SU-DHL-6 (cell line): Measurements from ENCODE around the gene FAAP24.
"Not testable (repeated sequence)": the region's sequence is repeated elsewhere in the genome, so short reads cannot be mapped to it uniquely, and the experiment has no call there.

Experiments used
- H2AFZ ChIP-seq: fragments of 200-600 bp; sonication (generic); 2 replicates; pipeline ENCODE4 v1.6.1; 2014; ENCODE audit warnings: low read depth, mild to moderate bottlenecking, moderate library complexity, mixed read lengths, antibody characterized with exemption, low read length; ENCODE audit not compliant: severe bottlenecking
- H3F3A ChIP-seq: fragments of 200-600 bp; shearing (Covaris generic); 2 replicates; pipeline ENCODE4 v1.6.0; 2016; ENCODE audit warnings: antibody characterized with exemption, mild to moderate bottlenecking; ENCODE audit not compliant: insufficient read depth
- H3K27ac ChIP-seq: fragments of 200-600 bp; sonication (generic); 2 replicates; pipeline ENCODE4 v1.5.1; 2016; ENCODE audit warnings: low read depth, mild to moderate bottlenecking, low read length, moderate library complexity, mixed read lengths
- H3K27me3 ChIP-seq: fragments of 200-600 bp; sonication (generic), shearing (Covaris generic); 2 replicates; pipeline ENCODE4 v1.6.0; 2014; ENCODE audit warnings: mild to moderate bottlenecking, low read length
- H3K36me3 ChIP-seq: fragments of 200-600 bp; sonication (generic); 2 replicates; pipeline ENCODE4 v1.6.1; 2014; ENCODE audit warnings: mild to moderate bottlenecking, low read length, mixed read lengths
- H3K4me2 ChIP-seq: fragments of 300-600, 200-600 bp; shearing (Covaris generic), sonication (generic); 2 replicates; pipeline ENCODE4 v1.6.0; 2014; ENCODE audit warnings: low read length, low read depth, mild to moderate bottlenecking; ENCODE audit not compliant: poor library complexity, severe bottlenecking
- H3K4me3 ChIP-seq: fragments of 200-600 bp; sonication (generic); 2 replicates; pipeline ENCODE4 v1.5.1; 2014; ENCODE audit warnings: antibody characterized with exemption, low read length, mild to moderate bottlenecking, mixed read lengths; ENCODE audit not compliant: insufficient read depth, poor library complexity, severe bottlenecking
- H3K79me2 ChIP-seq: fragments of 200-600 bp; sonication (generic); 2 replicates; pipeline ENCODE4 v1.6.1; 2014; ENCODE audit warnings: mild to moderate bottlenecking, low read length, moderate library complexity; ENCODE audit not compliant: insufficient read depth
- H3K9ac ChIP-seq: fragments of 200-600 bp; sonication (generic); 2 replicates; pipeline ENCODE4 v1.7.0; 2014; ENCODE audit warnings: mild to moderate bottlenecking, low read length
- H3K9me2 ChIP-seq: fragments of 200-600 bp; sonication (generic); replicated peaks from 2 replicates; pipeline ENCODE4 v1.6.1; 2014; ENCODE audit warnings: low read length; ENCODE audit not compliant: insufficient read depth
- H3K9me3 ChIP-seq: fragments of 200-600 bp; sonication (generic); 2 replicates; pipeline ENCODE4 v1.6.1; 2014; ENCODE audit warnings: low read length, mixed read lengths; ENCODE audit not compliant: insufficient read depth
- H4K20me1 ChIP-seq: fragments of 200-600 bp; sonication (generic); 2 replicates; pipeline ENCODE4 v1.6.1; 2014; ENCODE audit warnings: low read depth, mild to moderate bottlenecking, antibody characterized with exemption, low read length, moderate library complexity, mixed read lengths
- CTCF ChIP-seq: fragments of 200-600 bp; sonication (generic); IDR thresholded peaks from one replicate; pipeline ENCODE4 v1.5.1; 2017; ENCODE audit warnings: antibody characterized with exemption, mild to moderate bottlenecking, low read length, moderate library complexity; ENCODE audit not compliant: insufficient read depth, poor library complexity, severe bottlenecking
- EZH2phosphoT487 ChIP-seq: fragments of 200-600 bp; sonication (generic), shearing (Covaris generic); conservative IDR thresholded peaks from 2 replicates; pipeline ENCODE4 v1.6.1; 2018; ENCODE audit warnings: mild to moderate bottlenecking, antibody characterized with exemption, low read length, moderate library complexity, mixed read lengths

Gene FAAP24

GRCh38 chr19:32988724-32989123 lies 16.7 kb downstream of the FAAP24 start:
- no peak overlapping the region for H3K4me2 ChIP-seq
- H3K9me3 ChIP-seq = no peaks in the 10 kb centered on the region
- no peak overlapping the region for H3K9ac ChIP-seq
- TF ChIP-seq CTCF (no peak), EZH2phosphoT487 (no peak)
- no peaks in the 10 kb centered on the region for H3F3A ChIP-seq
- H3K36me3 ChIP-seq = no peaks in the 10 kb centered on the region
- no peaks in the 10 kb centered on the region for H3K9me2 ChIP-seq
- no peaks in the 10 kb centered on the region for H4K20me1 ChIP-seq
- no peak overlapping the region for H3K27ac ChIP-seq
- H2AFZ ChIP-seq = no peak overlapping the region
- no peaks in the 10 kb centered on the region for H3K27me3 ChIP-seq
- H3K4me3 ChIP-seq = no peak overlapping the region
- H3K79me2 ChIP-seq = no peaks in the 10 kb centered on the region

DNA sequence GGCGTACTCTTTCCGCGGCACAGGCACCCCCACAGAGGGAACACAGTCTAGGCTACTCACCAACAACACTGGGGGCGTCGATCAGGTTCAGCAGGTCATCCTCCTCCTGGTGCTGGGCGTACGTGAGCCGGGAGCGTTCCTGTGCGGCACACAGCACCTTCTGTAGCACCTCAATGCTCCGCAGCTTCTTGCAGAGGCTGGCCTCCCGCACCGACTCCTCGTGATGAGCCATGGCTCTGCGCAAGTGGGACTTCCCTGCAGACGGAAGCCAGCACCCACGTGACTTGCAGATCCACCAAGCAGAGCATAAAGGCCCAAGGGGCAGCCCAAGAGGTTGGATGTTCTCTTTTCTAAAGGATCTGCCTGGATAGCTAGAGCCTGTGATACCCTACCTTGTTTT lies 23.9 kb downstream of the FAAP24 start:
- not testable (repeated sequence) for H3K4me3 ChIP-seq, H3K9me2 ChIP-seq, H3K4me2 ChIP-seq, H3K9ac ChIP-seq, H3K79me2 ChIP-seq, H3K36me3 ChIP-seq, H3K27me3 ChIP-seq, H4K20me1 ChIP-seq, H3K27ac ChIP-seq, H2AFZ ChIP-seq, H3F3A ChIP-seq, H3K9me3 ChIP-seq

DNA sequence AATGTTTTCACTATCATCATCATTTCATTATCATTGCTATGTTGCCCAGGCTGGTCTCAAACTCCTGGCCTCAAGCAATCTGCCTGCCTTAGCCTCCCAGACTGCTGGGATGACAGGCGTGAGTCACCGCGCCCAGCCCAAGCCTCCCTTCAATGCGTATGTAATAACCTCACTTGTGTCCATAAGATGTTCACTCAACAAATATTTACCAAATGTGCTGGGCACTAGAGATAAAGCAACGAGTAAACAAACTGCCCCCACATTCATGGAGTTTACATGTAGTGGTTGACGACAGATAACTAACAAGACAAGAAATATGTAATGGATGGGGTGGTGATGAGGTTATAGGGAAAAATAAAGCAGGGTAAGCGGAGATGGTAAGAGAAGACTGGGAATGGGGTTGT lies 25.0 kb downstream of the FAAP24 start:
- H2AFZ ChIP-seq, H3K36me3 ChIP-seq, H3K27me3 ChIP-seq, H3F3A ChIP-seq, H4K20me1 ChIP-seq, H3K4me3 ChIP-seq, H3K79me2 ChIP-seq, H3K27ac ChIP-seq, H3K9me3 ChIP-seq, H3K9me2 ChIP-seq, H3K4me2 ChIP-seq, H3K9ac ChIP-seq: not testable (repeated sequence)

DNA sequence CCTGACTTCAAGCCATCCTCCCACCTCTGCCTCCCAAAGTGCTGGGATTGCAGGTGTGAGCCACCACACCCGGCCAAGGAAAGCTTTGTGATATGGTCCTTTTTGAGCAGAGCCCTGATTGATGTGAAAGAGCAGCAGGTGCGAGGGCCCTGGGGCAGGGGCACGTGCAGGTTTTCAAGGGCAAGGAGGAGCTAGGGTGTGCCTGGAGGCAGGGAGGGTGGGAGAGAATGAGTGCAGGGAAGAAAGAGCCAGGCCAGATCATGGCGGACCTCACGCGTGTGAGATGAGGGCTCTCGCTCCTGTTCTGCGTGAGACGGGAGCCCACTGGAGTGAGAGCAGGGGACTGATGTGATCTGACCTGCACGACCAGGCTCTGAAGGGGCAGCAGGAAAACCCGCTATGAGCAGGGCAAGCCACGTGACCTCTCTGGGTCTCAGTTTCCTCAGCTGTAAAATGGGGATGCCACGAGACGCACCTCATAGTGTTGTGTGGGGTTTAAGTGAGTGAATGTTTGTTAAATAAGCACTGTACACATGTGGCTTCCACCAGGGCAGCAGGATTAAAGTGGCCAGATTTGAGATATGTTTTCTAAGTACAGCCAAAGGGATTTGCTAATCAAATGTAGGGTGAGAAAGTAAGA lies 25.8 kb downstream of the FAAP24 start:
- Histone ChIP-seq H3K27ac (no peak overlapping the region), H3K27me3 (no peaks in the 10 kb centered on the region), H3K9me3 (no peaks in the 10 kb centered on the region), H3K4me2 (no peak overlapping the region), H3K9me2 (no peaks in the 10 kb centered on the region), H3K9ac (no peak overlapping the region), H3K79me2 (no peaks in the 10 kb centered on the region), H3K4me3 (no peak overlapping the region), H4K20me1 (no peaks in the 10 kb centered on the region), H2AFZ (no peak overlapping the region), H3K36me3 (no peaks in the 10 kb centered on the region), H3F3A (no peaks in the 10 kb centered on the region)
- no peak for TF ChIP-seq CTCF
- TF ChIP-seq EZH2phosphoT487 = no peak
